ENCODE data around the gene C4orf17. TPM values are rescaled to one million over a fixed set of nuclear protein-coding genes. Genes with fewer than 3 reads are reported as not detected.

Gene C4orf17
- total RNA-seq, 1 donor from 2014 or later, result not detected

Other genes with a start within 250 kb of the C4orf17 start
- gene ADH1A, start 220.0 kb upstream of the C4orf17 start, total RNA-seq, result not detected in 2 replicates
- gene ADH1B, start 189.6 kb upstream of the C4orf17 start, total RNA-seq, result not detected in 2 replicates
- gene ADH1C, start 158.3 kb upstream of the C4orf17 start, total RNA-seq, result not detected in 2 replicates
- not detected in 2 replicates for gene ADH7, start 75.7 kb upstream of the C4orf17 start, total RNA-seq
- 8.0 and 8.1 TPM in 2 replicates for gene TRMT10A, start 53.0 kb downstream of the C4orf17 start, total RNA-seq
- gene MTTP, start 63.8 kb downstream of the C4orf17 start, total RNA-seq, result 0.07 TPM in 1 of 2 replicates, not detected in the other
- not detected in 2 replicates for gene C4orf54, start 146.8 kb downstream of the C4orf17 start, total RNA-seq

Measured in T-helper 1 cell treated with Interleukin-12 subunit alpha and Interleukin-12 subunit beta and Interleukin-4 antibody, amounts not matched to agents 30 ng/mL and 1 ng/mL, for 36 hours (primary cell).